ENCODE measurements around the gene FAM53B.
"Not testable (repeated sequence)": the region's sequence is repeated elsewhere in the genome, so short reads cannot be mapped to it uniquely, and the experiment has no call there.

FAM53B gene

DNA sequence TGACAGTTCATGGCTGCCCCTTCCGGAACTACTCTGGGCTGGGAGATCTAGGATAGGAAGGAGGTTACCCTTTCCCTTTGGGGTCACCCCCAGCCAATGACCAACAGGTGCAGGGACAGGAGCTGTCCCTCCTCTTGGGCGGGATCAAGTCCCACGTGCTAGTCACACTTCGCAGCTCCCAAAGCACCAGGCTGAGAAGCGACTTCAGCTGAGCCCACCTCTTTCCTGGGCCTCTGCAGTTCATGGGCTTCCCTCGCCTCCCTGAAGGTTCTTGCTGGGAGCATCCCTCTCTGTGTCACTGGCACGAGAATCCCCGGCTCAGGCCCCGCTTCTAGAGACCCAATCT lies 115.5 kb downstream of the FAM53B start:
- no peak for DNase-seq (ENCODE audit: low read depth)

DNA sequence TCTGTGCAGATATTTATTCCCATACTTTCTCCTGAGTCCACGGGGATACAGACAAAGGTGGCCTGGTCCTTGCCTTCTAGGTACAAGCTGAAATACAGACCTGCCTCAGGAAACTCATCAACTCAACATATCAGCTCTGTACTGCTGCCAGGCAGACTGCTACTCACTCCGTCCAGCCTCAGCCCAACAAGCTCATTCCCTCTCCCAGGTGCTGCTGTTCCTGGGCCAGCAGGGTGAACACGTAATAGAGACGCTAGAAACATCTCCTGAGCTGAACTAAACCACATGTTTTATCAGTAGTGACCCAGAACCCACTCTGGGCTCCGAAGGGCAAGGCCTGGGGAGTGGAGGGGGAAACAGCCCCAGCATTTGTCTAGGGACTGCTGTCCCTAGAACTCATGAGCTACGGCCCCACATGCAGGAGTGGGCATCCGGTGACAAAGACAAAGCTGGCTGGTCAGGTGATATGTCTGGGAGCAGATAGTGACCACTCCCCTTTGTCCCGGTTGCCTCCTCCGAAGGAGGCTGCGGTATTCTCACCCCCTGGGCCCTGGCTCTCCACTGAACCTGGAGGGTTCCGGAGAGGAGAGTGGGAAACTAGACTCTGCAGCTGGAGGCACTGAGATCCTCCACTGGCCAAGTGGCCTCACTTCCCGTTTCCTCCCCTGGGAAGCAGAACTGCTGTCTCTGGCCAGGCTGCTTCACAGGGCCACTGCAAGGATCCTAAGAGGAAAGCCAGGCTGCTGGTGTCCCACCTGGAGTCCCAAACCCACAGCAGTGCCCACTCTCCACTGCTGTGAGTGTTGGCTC lies 116.1 kb downstream of the FAM53B start:
- DNase-seq (ENCODE audit: low read depth): no peak

DNA sequence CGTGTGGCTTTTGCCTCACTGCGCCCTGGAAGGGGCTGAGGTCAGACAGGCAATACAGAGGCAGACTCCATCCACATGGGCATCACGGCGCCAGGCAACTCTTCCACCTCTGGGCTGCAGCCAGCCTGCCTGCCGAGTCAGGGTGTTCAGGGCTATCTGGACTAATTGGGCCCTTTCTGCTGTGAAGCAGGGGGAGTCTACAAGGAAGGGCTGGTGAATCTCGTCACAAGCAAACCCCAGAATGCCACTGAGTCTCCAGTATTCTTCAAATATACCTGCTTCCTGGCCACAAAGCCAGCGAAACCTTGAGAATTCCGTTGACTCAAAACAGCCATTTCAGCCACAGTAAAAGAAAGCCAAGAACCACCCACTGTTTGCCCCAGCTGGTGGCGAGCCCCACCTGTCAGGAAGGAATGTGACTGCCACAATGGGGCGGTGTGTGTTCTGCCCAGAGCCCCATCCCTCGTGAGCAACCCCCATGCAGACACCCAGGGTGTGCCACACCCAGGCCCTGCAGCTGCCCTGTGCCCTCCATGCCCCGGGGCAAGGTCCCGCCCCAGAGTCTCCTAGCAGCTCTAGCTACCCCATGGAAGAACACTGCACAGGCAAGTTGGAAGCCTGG lies 117.3 kb downstream of the FAM53B start:
- no peak for DNase-seq (ENCODE audit: low read depth)

DNA sequence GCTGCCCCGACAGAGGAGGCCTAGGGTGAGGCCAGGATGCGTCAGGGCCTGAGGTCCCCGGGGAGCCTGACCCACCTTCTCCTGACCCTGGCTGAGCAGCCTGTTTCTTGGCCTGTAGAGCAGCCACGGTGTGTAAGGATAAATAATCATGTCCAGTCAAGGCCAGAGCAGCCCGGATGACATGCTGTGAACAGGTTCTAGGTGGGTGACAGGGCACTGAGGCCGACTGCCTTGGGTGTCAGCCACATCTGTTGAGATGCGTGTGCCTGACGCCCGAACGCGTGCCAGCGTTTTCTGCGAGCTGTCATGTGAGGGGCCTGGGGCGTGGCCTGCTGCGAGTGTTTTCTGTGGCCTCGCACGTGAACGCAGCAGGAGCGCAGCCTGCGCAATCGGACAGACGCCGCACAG lies 118.3 kb downstream of the FAM53B start:
- no peak for DNase-seq (ENCODE audit: low read depth)

DNA sequence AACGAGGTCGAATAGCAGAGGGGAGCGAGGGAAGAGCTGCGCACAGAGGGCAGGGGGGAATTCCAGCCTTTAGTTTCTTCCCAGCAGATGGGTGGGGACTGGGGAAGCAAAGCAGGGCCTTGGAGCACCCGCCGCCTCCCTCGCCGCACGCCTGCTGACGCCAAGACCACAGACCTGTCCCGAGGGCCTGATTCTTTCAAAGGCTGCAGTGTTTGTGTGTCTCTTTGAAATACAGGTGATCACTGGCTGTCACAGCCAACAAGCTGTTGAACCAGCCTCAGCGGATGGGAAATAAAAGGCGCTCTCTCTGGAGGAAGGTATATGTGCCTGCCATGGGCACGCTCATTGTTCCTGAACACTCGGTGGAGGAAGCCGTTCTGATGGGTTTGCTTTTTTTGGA lies 119.3 kb downstream of the FAM53B start:
- no peak for DNase-seq (ENCODE audit: low read depth)

DNA sequence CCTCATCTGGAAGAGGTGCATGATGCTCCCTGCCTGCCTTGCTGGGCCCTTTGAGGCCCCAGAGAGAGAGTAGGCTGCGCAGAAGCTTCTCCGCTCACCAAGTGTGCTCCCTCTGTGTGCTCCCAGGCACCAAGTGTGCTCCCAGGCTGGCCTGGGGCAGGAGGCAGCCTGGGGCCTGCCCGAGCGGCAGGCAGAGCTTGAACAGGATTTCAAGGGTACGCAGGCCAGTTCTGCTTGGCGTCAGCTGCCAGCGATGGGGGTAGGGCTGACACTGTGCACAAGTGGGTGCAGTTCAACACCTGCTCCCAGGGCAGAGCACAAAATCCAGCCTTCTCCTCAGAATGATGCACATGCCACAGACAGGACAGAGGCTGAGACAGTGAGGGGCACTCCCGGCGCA lies 119.7 kb downstream of the FAM53B start:
- DNase-seq (ENCODE audit: low read depth): no peak

DNA sequence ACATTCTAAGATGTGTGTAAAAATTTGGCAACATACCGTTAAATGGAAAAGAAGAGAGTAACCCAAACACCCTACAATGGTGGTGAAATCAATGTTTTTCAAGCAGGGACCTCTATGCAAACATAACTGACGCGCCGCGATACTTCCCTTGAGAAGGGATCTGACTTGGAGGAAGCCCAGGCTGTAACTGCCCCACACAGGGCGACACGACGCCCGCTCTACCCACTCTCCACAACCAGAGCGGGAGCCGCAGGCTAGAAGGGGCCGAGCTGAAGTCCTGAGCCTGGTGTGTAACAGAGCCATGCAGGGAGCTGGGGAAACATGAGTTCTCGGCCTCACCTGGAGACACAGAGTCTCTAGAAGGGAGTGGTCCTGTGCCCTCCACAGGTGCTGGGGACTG lies 120.2 kb downstream of the FAM53B start:
- no peak for DNase-seq (ENCODE audit: low read depth)

DNA sequence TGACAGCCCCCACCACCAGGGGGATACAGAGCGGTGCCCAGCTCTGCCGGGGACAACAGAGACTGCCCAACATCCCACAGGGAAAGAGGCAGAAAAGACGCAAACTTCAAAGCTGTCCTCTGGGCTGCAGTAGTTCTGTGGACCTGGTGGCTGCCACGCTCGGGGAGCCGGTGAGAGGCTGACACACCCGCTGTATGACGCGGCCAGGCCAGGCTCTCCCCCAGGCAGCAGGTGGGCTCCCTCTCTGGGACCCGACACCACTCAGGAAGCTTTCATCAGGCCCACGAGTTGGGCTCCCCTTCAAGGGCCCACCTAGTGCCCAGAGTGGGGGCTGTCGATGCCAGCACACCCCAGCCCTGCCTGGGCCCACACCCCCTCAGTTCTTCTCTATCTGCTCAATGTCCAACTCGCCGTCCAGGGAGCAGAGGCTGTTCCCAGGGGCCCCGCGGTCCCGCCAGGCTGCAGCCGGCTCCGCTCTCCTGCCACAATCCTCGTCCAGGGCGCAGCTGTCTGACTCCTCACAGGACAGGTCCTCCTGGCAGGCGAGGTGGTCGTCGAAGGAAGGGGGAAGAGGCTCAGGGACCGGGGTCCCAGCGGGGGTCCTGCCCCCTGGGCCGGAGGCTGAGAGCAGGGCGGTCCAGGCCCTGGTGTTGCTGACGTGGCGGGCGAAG lies 121.2 kb downstream of the FAM53B start:
- no peak for DNase-seq (ENCODE audit: low read depth)

DNA sequence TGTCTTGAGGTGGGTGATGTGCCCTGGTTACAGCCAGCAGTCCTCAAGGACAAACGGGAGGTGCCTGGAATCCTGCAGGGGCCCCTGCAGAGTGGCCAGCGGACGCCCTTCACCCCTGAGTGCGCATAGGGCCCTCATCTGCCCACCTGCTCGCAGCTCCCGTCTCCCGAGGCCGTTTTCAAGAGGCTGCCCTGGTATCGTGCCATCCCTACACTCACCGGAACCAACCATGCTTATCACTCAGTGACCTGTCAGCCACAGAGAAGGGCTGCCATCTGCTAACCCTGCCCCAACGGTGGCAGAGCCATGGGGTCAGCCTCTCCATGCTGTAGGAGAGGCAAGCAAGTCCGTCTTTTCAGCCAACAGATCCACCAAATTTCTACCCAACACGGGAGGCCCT lies 122.0 kb downstream of the FAM53B start:
- DNase-seq (ENCODE audit: low read depth): no peak

DNA sequence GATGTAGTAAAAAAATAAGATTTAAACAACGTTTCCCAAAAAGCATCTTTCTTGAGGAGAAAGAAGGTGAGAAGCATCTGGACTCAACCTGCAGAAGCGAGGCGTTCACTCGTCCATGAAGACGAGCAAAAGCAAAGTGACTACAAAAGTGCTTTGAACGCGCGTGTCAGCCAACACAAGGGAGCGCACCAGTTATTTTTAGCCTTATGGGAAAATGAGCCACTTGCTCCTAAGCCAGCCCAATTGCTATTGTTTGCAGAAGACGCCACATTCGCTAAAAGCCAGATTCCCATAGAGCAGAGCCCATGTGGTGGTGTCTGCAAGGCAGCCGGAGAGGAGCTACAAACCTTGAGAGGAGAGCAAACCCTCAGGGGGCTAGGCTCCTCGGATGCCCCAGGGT lies 122.5 kb downstream of the FAM53B start:
- DNase-seq (ENCODE audit: low read depth): no peak

DNA sequence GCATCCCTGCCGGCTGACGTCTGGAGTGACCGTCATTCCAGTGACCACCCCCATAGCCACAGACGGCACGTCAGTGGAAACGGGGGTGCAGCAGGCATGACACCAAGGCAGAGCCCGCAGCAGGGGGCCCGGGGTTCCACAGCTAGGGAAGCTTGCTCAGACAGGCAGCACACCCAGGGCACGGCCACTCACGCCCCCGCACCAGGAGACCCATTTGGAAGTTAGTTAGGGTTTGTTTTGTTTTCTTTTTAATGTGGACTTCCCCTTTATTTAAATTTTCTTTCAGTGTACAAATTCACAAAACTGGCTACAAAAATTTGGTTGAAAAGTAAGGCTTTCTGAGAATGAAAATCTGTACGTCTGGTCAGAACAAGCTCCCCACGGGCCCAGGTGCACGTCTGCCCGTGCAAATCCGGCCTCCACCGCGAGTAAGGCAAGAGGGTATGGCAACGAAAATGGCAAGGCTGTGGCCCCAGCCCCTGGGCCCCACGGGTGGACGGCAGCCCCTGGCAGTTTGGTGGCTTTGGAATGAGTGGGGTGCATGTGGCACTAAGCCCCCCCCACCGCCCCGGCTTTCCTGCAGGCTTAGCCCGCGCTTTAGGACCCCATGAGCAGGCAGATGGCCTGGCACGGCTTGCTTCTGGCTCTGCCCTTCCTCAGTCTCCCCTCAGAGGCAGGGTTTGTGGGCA lies 124.2 kb downstream of the FAM53B start:
- DNase-seq (ENCODE audit: low read depth): no peak

DNA sequence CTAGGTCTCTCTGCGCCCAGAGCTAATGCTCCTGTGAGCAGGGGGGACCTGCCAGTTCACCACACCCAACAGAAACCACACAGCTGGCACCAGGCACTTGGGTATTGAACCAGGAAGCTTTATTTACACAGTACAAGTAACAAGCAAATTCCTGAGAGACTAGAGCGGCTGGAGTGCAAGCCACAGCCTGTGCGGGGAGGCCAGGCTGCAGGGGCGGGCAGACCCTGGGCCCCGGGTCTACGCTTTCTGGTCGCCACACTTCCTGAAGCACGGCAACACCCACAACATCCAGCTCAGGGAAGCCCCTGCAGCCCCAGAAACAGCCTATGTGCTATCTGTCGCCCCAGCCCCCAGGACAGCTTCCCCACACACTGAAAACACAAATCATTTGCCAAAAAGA lies 125.0 kb downstream of the FAM53B start:
- DNase-seq (ENCODE audit: low read depth): peak; percentile 7

DNA sequence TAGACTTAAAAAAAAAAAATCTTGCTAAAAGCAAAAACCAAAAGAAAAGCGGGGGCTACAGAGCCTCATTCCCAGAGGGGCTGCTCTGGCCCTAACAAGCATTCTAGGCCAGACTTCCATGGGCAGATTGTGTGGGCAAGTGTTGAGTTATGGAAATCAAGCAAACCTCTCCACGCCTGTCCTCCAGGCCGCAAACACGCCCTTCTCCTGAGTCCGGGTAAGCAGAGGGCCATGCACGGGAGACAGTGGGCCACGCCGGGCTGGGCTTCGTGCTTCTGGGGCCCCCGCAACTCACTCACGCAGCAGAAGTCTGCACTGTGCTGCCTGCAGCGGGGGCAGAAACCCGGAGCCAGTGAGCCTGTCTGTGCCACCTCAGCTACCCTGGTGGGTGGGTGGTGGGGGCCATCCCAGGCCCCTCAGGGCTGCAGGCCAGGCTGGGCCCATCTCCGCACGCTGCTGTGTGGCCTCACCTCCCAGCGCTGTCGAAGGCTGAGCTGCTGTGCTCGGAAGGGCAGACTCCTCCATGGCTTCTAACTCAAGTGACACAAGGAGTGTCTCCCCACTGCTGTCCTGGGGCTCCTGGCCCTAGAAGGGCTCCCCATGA lies 125.6 kb downstream of the FAM53B start:
- DNase-seq (ENCODE audit: low read depth): no peak

DNA sequence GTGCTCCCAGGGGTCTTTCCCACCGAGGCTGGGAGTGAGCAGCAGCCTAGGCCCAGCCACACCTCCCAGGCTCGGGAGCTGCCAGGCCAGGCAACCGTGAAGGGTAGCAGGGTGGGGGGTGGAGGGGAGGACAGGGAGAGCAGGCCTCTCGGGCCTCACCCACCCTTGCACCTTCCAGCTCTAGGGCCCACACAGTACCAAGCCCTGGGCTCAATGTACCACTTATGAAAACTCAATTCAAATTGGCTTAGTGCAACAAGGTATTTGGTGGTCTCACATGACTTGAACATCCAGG lies 127.4 kb downstream of the FAM53B start:
- no peak for DNase-seq (ENCODE audit: low read depth)

DNA sequence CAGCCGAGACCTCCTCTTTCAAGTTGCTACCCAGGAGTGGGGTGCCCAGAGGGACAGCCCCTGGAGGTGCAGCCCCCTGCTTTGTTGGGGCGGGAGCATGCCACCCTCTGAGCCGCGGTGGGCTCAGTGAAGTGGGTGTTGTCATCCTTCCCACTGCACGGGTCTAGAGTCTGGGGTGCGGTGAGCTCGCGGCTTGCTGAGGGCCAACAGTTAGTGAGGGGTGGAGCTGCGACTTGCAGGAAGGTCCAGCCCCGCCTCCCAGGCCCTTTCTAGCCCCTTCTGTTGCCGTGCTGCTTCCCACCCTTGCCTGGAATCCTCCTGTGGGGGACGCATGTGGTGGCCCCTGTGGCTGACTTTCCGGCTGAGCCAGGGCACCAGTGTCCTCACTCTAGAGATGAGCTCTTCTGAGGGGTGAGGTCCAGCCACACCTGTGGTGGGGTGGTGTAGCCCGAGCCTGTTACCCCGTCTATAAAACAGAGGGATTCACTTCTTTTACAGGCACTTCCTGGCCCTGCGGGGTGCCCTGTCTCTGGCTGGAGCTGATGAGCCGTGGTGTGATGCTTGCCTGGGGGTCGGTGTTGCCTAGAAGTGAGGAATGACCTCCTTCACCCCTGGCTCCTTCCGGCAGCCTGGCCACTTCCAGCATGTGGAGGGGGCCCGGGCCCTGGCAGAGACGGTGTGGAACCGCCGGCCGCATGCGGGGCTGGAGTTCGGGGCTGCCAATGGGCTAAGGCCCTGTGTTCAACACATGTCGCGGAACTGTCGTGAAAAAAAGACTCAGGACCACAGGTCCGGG lies 127.9 kb downstream of the FAM53B start:
- no peak for DNase-seq (ENCODE audit: low read depth)

DNA sequence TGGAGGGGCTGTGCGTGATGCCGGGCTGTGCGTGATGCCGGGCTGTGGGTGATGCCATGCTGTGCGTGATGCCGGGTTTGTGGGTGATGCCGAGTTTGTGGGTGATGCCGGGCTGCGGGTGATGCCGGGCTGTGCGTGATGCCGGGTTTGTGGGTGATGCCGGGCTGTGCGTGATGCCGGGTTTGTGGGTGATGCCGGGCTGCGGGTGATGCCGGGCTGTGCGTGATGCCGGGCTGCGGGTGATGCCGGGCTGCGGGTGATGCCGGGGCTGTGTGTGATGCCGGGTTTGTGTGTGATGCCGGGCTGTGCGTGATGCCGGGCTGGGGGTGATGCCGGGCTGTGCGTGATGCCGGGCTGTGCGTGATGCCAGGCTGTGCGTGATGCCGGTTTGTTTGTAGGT lies 128.9 kb downstream of the FAM53B start:
- no peak for DNase-seq (ENCODE audit: low read depth)

DNA sequence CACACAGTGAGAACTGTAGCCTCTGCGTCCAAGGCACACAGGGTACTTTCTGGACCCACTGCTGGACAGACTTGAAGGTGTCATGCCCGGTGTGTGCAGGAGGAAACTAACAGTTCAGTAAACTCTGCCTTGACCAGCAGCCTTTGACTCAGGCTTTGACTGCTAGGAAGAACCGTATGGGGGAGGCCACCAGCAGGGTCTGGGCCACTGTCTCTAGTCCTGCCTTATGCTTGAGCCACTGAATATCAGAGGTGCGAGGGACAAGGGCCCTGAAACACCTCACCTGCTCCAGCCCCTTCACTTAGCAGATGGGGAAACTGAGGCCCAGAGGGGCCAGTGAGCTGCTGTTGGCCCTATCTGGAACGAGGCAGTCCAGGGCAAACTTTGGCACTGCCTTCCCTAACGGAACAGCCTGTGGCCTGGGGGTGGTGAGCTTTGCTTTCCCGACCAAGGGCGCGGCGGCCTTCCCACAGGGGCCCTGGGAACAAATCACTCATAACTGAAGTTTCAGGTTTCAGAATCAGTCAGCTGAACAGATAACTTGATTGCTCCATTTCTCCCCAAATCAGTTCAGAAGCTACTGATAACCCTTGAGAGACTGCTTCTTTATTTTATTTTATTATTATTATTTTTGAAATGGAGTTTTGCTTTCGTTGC lies 130.0 kb downstream of the FAM53B start:
- DNase-seq (ENCODE audit: low read depth): no peak

DNA sequence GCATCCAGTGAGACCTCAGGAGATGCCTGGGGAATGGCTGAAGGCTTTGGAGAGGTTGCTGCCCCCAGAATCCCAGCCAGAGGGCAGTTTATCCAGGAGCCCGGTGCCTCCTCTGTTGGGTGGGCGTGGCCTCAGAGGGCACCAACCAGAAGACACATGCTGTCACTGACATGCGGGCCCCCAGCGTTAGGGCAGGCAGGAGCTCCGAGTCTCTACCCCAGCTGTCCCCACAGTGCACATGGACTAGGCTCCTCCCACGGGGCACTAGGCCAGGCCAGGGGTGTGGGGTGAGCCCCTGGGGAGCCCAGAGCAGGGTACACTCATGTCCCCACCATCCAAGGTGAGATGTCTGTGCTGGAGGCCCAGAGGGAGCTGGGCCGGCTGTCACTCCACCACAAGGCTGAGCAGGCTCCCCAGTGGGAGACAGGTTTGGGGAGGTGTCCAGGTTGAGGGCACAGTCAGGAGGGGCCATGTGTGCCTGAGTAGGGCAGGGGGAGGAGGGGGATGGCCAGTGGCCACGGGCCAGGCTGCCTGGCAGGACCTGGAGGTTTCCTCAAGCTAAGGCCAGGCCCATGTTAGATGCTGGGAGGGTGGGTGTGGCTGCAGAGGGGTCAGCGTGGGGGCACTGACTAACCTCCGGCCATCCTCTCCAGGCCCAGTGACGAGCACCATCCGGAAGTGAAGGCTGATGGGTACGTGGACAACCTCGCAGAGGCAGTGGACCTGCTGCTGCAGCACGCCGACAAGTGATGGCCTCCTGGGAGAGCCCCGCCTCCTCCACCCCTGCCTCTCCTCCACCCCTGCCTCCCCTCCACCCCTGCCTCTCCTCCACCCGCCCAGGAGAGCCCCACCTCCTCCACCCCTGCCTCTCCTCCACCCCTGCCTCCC lies 131.3 kb downstream of the FAM53B start:
- DNase-seq (ENCODE audit: low read depth): no peak

DNA sequence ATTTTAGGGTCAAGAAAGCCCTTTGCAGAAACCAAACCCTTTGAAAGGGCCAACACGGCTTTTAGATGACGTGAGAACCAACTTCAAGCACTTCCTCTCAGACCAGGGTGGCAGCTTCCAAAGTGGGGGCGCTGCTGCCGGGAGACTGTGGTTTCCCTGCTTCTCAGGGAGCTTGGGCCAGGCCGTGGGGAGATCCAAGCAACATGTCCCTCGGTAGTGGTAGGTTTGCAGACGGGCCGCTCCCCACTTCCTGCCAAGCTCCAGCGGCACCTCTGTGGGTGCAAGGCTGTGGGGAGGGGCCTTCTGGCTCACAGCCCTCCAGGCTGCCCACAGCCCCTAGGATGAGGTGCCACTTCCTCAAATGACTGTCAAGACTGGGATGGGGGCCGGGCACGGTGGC lies 132.4 kb downstream of the FAM53B start:
- DNase-seq (ENCODE audit: low read depth): no peak

DNA sequence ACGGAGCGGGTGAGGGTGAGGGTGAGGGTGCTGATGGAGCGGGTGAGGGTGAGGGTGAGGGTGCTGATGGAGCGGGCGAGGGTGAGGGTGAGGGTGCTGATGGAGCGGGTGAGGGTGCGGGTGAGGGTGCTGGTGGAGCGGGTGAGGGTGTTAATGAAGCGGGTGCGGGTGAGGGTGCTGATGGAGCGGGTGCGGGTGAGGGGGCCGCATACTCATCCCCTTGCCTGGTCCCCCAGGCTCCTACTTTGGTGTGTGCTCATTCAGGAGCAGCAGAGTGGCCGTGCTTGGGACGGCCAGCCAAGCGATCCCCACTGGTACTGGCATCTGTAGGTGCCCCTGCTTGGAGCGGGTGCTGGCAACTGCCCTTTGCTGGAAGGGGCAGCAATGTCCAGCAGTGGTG lies 133.3 kb downstream of the FAM53B start:
- DNase-seq (ENCODE audit: low read depth): not testable (repeated sequence)
